ENCODE results near the gene CLIC4.

GRCh38 chr1:24875991-24876506, 130.8 kb downstream of the CLIC4 start:
- TF ChIP-seq, protein P1, sequence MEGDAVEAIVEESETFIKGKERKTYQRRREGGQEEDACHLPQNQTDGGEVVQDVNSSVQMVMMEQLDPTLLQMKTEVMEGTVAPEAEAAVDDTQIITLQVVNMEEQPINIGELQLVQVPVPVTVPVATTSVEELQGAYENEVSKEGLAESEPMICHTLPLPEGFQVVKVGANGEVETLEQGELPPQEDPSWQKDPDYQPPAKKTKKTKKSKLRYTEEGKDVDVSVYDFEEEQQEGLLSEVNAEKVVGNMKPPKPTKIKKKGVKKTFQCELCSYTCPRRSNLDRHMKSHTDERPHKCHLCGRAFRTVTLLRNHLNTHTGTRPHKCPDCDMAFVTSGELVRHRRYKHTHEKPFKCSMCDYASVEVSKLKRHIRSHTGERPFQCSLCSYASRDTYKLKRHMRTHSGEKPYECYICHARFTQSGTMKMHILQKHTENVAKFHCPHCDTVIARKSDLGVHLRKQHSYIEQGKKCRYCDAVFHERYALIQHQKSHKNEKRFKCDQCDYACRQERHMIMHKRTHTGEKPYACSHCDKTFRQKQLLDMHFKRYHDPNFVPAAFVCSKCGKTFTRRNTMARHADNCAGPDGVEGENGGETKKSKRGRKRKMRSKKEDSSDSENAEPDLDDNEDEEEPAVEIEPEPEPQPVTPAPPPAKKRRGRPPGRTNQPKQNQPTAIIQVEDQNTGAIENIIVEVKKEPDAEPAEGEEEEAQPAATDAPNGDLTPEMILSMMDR (IDR thresholded peaks at IDR 0.05), result no peak
- no peak for TF ChIP-seq POLR2A (IDR thresholded peaks at IDR 0.05)

All from tibial nerve (tissue), 3 donors.